K562 (cell line): ENCODE data around the gene ZFP69. TPM values are rescaled to one million over a fixed set of nuclear protein-coding genes. Genes with fewer than 3 reads are reported as not detected.

Source experiments
- CBX3 ChIP-seq, 2 experiments: IDR thresholded peaks; 1 replicate in 1 of 2; 2 replicates in 1 of 2; pipeline ENCODE4 v1.6.1; 2012; ENCODE audit warnings: inconsistent platforms in 2 of 2, low read length in 2 of 2, borderline replicate concordance in 1 of 2, control low read depth in 1 of 2
- E2F3 ChIP-seq: fragments of 250-450 bp; sonication (Bioruptor Pico); IDR thresholded peaks from 2 replicates; pipeline ENCODE4 v1.4.0; 2020; ENCODE audit warnings: mild to moderate bottlenecking
- ETS1 ChIP-seq: conservative IDR thresholded peaks from 2 replicates; pipeline ENCODE4 v1.6.1; 2011; ENCODE audit warnings: low read depth, mild to moderate bottlenecking, low read length; ENCODE audit not compliant: control insufficient read depth
- EZH2 ChIP-seq: IDR thresholded peaks from 2 replicates; pipeline ENCODE4 v1.6.1; 2012; ENCODE audit warnings: low read depth, mild to moderate bottlenecking, inconsistent platforms, low read length, borderline replicate concordance
- HDGF ChIP-seq: fragments of 450-650 bp; IDR thresholded peaks from 2 replicates; pipeline ENCODE4 v1.6.1; 2016
- NFATC3 ChIP-seq: fragments of 450-650 bp; IDR thresholded peaks from 2 replicates; pipeline ENCODE4 v1.6.1; 2017; ENCODE audit warnings: mild to moderate bottlenecking
- POLR2AphosphoS5 ChIP-seq: IDR thresholded peaks from 2 replicates; pipeline ENCODE4 v1.6.1; 2011; ENCODE audit warnings: mild to moderate bottlenecking, low read depth, low read length, moderate library complexity; ENCODE audit not compliant: control insufficient read depth, insufficient read depth
- POLR2G ChIP-seq: fragments of 200-400 bp; formaldehyde crosslinking; IDR thresholded peaks from 2 replicates; pipeline ENCODE4 v1.6.1; 2017; ENCODE audit warnings: low read depth, mild to moderate bottlenecking, antibody characterized with exemption, low read length, moderate library complexity
- PTBP1 ChIP-seq: fragments of 200-400 bp; formaldehyde crosslinking; IDR thresholded peaks from 2 replicates; pipeline ENCODE4 v1.6.1; 2017; ENCODE audit warnings: low read depth, low read length
- RCOR1 ChIP-seq, 2 experiments: IDR thresholded peaks; 2 replicates each; pipeline ENCODE4 v1.6.1; 2012; ENCODE audit warnings: low read depth in 2 of 2, low read length in 2 of 2, borderline replicate concordance in 1 of 2, improper control_type of control experiment in 1 of 2
- TEAD1 ChIP-seq, 2 experiments: fragments of 450-650 bp in 1 of 2; sonication (generic) in 1 of 2; formaldehyde crosslinking; IDR thresholded peaks; 2 replicates each; pipeline versions ENCODE4 v1.4.0 to v1.8.0; 2020 to 2022; ENCODE audit warnings: mild to moderate bottlenecking in 2 of 2, missing genetic modification reagents in 1 of 2
- polyA plus RNA-seq, 8 experiments: library from polyadenylated mRNA; depleted of rRNA in 4 of 8; stranded (reverse) in 5 of 8; unstranded in 3 of 8; fragments of >200 nt; fragmentation: Nextera tagmentation in 2 of 8; fragmentation: Illumina TruSeq in 1 of 8; extraction: Ambion mirVana in 2 of 8; extraction: Trizol in 1 of 8; gene quantifications; 2 replicates each; pipeline versions ENCODE4 v1.2.1 to v1.2.3, GENCODE V29; 2011 to 2014; ENCODE audit warnings: inconsistent platforms in 1 of 8, missing spikeins in 1 of 8
- total RNA-seq, 7 experiments: library from RNA; depleted of rRNA in 6 of 7; stranded (reverse); fragments of >200 nt in 6 of 7; fragmentation: Illumina TruSeq in 2 of 7; extraction: Trizol in 2 of 7; gene quantifications; 2 replicates each; pipeline versions ENCODE4 v1.2.1 to v1.2.3, GENCODE V29; 2011 to 2021; ENCODE audit warnings: low replicate concordance in 1 of 7
- TF ChIP-seq, protein P1 (sequence below): sonication (generic); formaldehyde crosslinking; IDR thresholded peaks from 2 replicates; pipeline ENCODE4 v1.8.0; 2022; ENCODE audit warnings: missing genetic modification reagents, mild to moderate bottlenecking, borderline replicate concordance
- TF ChIP-seq, protein P2 (sequence below): sonication (generic); formaldehyde crosslinking; IDR thresholded peaks from 2 replicates; pipeline ENCODE4 v1.8.0; 2022; ENCODE audit warnings: mild to moderate bottlenecking, missing genetic modification reagents, borderline replicate concordance

ZFP69 gene
- total and polyA plus RNA-seq, 9 of the 15 experiments (the other 6 are each of a cell fraction or from before 2014, with no cell fraction given) = 2.0 to 8.4 (median 5.7) TPM

DNA sequence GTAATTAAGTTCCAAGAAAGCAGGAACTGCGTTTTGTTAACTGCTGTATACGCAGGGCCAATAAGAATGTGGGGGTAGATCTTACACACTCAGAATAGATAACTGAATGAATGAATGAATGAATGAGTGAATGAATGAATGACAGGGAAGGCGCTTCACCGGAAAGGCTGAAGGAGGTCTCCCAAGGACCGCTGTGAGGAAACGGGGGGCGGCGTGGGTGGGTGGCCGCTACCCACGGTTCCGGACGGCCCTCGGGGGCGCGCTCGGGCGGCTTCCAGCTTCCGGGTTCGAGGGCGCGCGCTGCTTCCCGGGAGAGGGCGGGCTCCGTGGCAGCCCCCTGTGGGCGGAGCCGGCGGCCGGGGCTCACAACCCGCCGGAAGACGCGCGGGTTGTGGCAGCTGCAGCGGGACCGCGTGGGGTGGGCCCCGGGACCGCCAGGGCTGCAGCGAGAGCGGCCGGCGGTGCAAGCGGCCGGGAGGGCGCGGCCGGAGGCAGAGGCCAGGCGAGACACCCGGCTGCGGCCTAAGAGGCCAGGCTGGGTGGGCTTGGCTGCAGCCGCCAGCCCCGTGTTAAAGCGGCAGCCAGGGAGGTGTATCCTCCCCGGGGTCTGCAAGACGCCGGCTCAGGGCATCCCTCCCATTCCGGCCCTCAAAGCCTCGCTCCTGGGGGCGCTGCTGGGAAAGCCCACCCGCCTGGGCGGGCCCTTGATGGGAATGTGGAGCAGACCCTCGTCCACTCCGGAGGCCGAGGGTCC, at the start of gene ZFP69 (continued):
- TF ChIP-seq TEAD1 (CRISPR knock-in tag; IDR thresholded peaks at IDR 0.05) (peak in 1 of 2 experiments; percentile 76; a peak in 1 of 4 replicates), NFATC3 (0 out of 2 replicates have a peak, but pooled peaks have one; percentile 24), CBX3 (IDR thresholded peaks at IDR 0.05; ENCODE audit: borderline replicate concordance in 1 of 2, low read length in 2 of 2) (0 out of 3 replicates have a peak, but pooled peaks of 1 of the 2 experiments have one; percentile 42), HDGF (no peak), POLR2AphosphoS5 (peak; percentile 53; the same call in 1 of the 2 replicates), ETS1 (peak; percentile 67; the same call in 1 of the 2 replicates), POLR2G (peak; percentile 92), E2F3 (0 out of 2 replicates have a peak, but pooled peaks have one; percentile 30), RCOR1 (IDR thresholded peaks at IDR 0.05; ENCODE audit: borderline replicate concordance in 1 of 2, low read depth in 2 of 2, low read length in 2 of 2) (peak in 1 of 2 experiments; percentile 48; a peak in 1 of 4 replicates), EZH2 (no peak), PTBP1 (no peak)
- TF ChIP-seq, protein P1, sequence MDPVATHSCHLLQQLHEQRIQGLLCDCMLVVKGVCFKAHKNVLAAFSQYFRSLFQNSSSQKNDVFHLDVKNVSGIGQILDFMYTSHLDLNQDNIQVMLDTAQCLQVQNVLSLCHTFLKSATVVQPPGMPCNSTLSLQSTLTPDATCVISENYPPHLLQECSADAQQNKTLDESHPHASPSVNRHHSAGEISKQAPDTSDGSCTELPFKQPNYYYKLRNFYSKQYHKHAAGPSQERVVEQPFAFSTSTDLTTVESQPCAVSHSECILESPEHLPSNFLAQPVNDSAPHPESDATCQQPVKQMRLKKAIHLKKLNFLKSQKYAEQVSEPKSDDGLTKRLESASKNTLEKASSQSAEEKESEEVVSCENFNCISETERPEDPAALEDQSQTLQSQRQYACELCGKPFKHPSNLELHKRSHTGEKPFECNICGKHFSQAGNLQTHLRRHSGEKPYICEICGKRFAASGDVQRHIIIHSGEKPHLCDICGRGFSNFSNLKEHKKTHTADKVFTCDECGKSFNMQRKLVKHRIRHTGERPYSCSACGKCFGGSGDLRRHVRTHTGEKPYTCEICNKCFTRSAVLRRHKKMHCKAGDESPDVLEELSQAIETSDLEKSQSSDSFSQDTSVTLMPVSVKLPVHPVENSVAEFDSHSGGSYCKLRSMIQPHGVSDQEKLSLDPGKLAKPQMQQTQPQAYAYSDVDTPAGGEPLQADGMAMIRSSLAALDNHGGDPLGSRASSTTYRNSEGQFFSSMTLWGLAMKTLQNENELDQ (CRISPR knock-in tag) = no peak
- TF ChIP-seq, protein P2, sequence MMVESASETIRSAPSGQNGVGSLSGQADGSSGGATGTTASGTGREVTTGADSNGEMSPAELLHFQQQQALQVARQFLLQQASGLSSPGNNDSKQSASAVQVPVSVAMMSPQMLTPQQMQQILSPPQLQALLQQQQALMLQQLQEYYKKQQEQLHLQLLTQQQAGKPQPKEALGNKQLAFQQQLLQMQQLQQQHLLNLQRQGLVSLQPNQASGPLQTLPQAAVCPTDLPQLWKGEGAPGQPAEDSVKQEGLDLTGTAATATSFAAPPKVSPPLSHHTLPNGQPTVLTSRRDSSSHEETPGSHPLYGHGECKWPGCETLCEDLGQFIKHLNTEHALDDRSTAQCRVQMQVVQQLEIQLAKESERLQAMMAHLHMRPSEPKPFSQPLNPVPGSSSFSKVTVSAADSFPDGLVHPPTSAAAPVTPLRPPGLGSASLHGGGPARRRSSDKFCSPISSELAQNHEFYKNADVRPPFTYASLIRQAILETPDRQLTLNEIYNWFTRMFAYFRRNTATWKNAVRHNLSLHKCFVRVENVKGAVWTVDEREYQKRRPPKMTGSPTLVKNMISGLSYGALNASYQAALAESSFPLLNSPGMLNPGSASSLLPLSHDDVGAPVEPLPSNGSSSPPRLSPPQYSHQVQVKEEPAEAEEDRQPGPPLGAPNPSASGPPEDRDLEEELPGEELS (CRISPR knock-in tag) = peak; percentile 83; the same call in 1 of the 2 replicates
